SK-N-SH (cell line): ENCODE measurements around the gene C6orf141. TPM values are rescaled to one million over a fixed set of nuclear protein-coding genes. Genes with fewer than 3 reads are reported as not detected.

Experiments
- CTCF ChIA-PET: fragments of 300-600, 350-600 bp; formaldehyde crosslinking; extraction: SDS; loops from one replicate; lab custom pipeline; 2021; lab: Yijun Ruan, JAX
- POLR2A ChIA-PET: fragments of 350-600 bp; sonication (Branson Sonifier 250); formaldehyde crosslinking; extraction: SDS; loops from one replicate; lab custom pipeline; 2020; ENCODE audit warnings: antibody characterized with exemption, inconsistent platforms; lab: Yijun Ruan, JAX
- DNase-seq: peaks from one replicate; pipeline ENCODE4 v3.0.0; 2012
- H2AFZ ChIP-seq: fragments of 200-600 bp; sonication (generic); 2 replicates; pipeline ENCODE4 v1.8.1; 2016; ENCODE audit warnings: antibody characterized with exemption, mild to moderate bottlenecking, low read depth
- H3F3A ChIP-seq: fragments of 200-600 bp; sonication (generic); replicated peaks from 2 replicates; pipeline ENCODE3; 2016; ENCODE audit warnings: antibody characterized with exemption, mild to moderate bottlenecking; ENCODE audit not compliant: insufficient read depth
- H3K27ac ChIP-seq, 2 experiments: fragments of 200-500 bp in 1 of 2; fragments of 200-600 bp in 1 of 2; sonication (Bioruptor generic) in 1 of 2; sonication (generic), shearing (Covaris generic) in 1 of 2; 2 replicates each; pipeline versions ENCODE4 v1.5.1 to v1.6.1; 2014 to 2016; ENCODE audit warnings: low read depth in 2 of 2, inconsistent platforms in 1 of 2, low read length in 1 of 2, mild to moderate bottlenecking in 1 of 2, mixed read lengths in 1 of 2
- H3K27me3 ChIP-seq: fragments of 200-600 bp; sonication (generic), shearing (Covaris generic); 2 replicates; pipeline ENCODE4 v1.6.1; 2016; ENCODE audit warnings: mixed run types; ENCODE audit not compliant: insufficient read depth
- H3K36me3 ChIP-seq, 2 experiments: fragments of 200-500 bp in 1 of 2; fragments of 200-600 bp in 1 of 2; sonication (Bioruptor generic) in 1 of 2; sonication (generic) in 1 of 2; replicated peaks in 1 of 2; 2 replicates each; pipeline versions ENCODE3 to v1.5.1; 2014 to 2016; ENCODE audit warnings: low read length in 1 of 2, mild to moderate bottlenecking in 1 of 2; ENCODE audit not compliant: insufficient read depth in 2 of 2, control insufficient read depth in 1 of 2
- H3K4me1 ChIP-seq, 2 experiments: fragments of 200-500 bp in 1 of 2; fragments of 200-600 bp in 1 of 2; sonication (Bioruptor generic) in 1 of 2; sonication (generic), shearing (Covaris generic) in 1 of 2; 2 replicates each; pipeline versions ENCODE4 v1.5.1 to v1.6.1; 2014 to 2016; ENCODE audit warnings: low read depth in 1 of 2, low read length in 1 of 2, mixed run types in 1 of 2; ENCODE audit not compliant: insufficient read depth in 2 of 2, control insufficient read depth in 1 of 2
- H3K4me2 ChIP-seq: fragments of 200-600 bp; sonication (generic), shearing (Covaris generic); 2 replicates; pipeline ENCODE4 v1.6.1; 2017; ENCODE audit warnings: mixed run types
- H3K4me3 ChIP-seq, 2 experiments: fragments of 200-500 bp in 1 of 2; fragments of 200-600 bp in 1 of 2; sonication (Bioruptor generic) in 1 of 2; sonication (generic), shearing (Covaris generic) in 1 of 2; 2 replicates each; pipeline versions ENCODE4 v1.5.1 to v1.8.1; 2014 to 2016; ENCODE audit warnings: low read depth in 2 of 2, inconsistent platforms in 1 of 2, low read length in 1 of 2, mild to moderate bottlenecking in 1 of 2, mixed read lengths in 1 of 2, moderate library complexity in 1 of 2
- H3K79me2 ChIP-seq: fragments of 200-600 bp; sonication (generic); 2 replicates; pipeline ENCODE4 v1.8.1; 2017; ENCODE audit warnings: mild to moderate bottlenecking; ENCODE audit not compliant: insufficient read depth
- H3K9ac ChIP-seq: fragments of 200-600 bp; sonication (generic); 2 replicates; pipeline ENCODE4 v1.6.1; 2017; ENCODE audit warnings: mixed run types
- H3K9me2 ChIP-seq: fragments of 200-600 bp; sonication (generic); 2 replicates; pipeline ENCODE4 v1.6.1; 2017; ENCODE audit warnings: mixed run types
- H3K9me3 ChIP-seq: fragments of 200-600 bp; sonication (generic); 2 replicates; pipeline ENCODE4 v1.6.1; 2017; ENCODE audit warnings: mixed run types, mild to moderate bottlenecking, moderate library complexity
- H4K20me1 ChIP-seq: fragments of 200-600 bp; sonication (generic); 2 replicates; pipeline ENCODE4 v1.6.1; 2017; ENCODE audit warnings: mild to moderate bottlenecking, mixed run types; ENCODE audit not compliant: insufficient read depth
- FOXJ3 ChIP-seq: sonication (generic); formaldehyde crosslinking; IDR thresholded peaks from 2 replicates; pipeline ENCODE4 v1.5.1; 2020; ENCODE audit warnings: mild to moderate bottlenecking, missing genetic modification reagents
- IRF3 ChIP-seq: fragments of 150-350 bp; IDR thresholded peaks from 2 replicates; pipeline ENCODE4 v1.6.1; 2016; ENCODE audit warnings: mild to moderate bottlenecking, low read depth, low read length
- JUND ChIP-seq: IDR thresholded peaks from 2 replicates; pipeline ENCODE4 v1.4.0; 2012
- MEF2A ChIP-seq: IDR thresholded peaks from 2 replicates; pipeline ENCODE4 v1.4.0; 2012; ENCODE audit warnings: low read depth, borderline replicate concordance
- MXI1 ChIP-seq: IDR thresholded peaks from 2 replicates; pipeline ENCODE4 v1.6.1; 2012; ENCODE audit warnings: mild to moderate bottlenecking, low read depth, low read length, improper control_type of control experiment
- NFIC ChIP-seq: IDR thresholded peaks from 2 replicates; pipeline ENCODE4 v1.4.0; 2012; ENCODE audit warnings: borderline replicate concordance
- NRF1 ChIP-seq: IDR thresholded peaks from 2 replicates; pipeline ENCODE4 v1.6.1; 2012; ENCODE audit warnings: low read depth, mild to moderate bottlenecking, low read length
- RAD21 ChIP-seq: IDR thresholded peaks from 2 replicates; pipeline ENCODE4 v1.6.1; 2012; ENCODE audit warnings: mild to moderate bottlenecking, low read length
- RCOR1 ChIP-seq: fragments of 150-350 bp; IDR thresholded peaks from 2 replicates; pipeline ENCODE4 v1.6.1; 2017; ENCODE audit warnings: antibody characterized with exemption, low read length
- RFX5 ChIP-seq: IDR thresholded peaks from 2 replicates; pipeline ENCODE4 v1.6.1; 2012; ENCODE audit warnings: mild to moderate bottlenecking, improper control_type of control experiment, low read length
- RXRA ChIP-seq: IDR thresholded peaks from 2 replicates; pipeline ENCODE4 v1.4.0; 2012; ENCODE audit warnings: low read depth, mild to moderate bottlenecking, borderline replicate concordance
- SIN3A ChIP-seq: IDR thresholded peaks from 2 replicates; pipeline ENCODE4 v1.6.1; 2012; ENCODE audit warnings: low read depth, mild to moderate bottlenecking, low read length, moderate library complexity, borderline replicate concordance
- USF1 ChIP-seq: IDR thresholded peaks from 2 replicates; pipeline ENCODE4 v1.4.0; 2012; ENCODE audit warnings: low read depth, borderline replicate concordance
- YY1 ChIP-seq: IDR thresholded peaks from 2 replicates; pipeline ENCODE4 v1.4.0; 2012; ENCODE audit warnings: low read depth, mild to moderate bottlenecking
- WGBS: methylation state at CpG from one replicate; pipeline ENCODE4 v1.1.6; 2017; ENCODE audit warnings: low lambda C conversion rate; 5-methylcytosine and 5-hydroxymethylcytosine counted together
- polyA plus RNA-seq, 3 experiments: library from polyadenylated mRNA; depleted of rRNA; stranded (reverse); fragments of >200 nt; gene quantifications; 2 replicates each; pipeline ENCODE4 v1.2.3, GENCODE V29; 2012
- TF ChIP-seq, protein P1 (sequence below): IDR thresholded peaks from 2 replicates; pipeline ENCODE4 v1.6.1; 2012; ENCODE audit warnings: mild to moderate bottlenecking, low read depth, low read length, moderate library complexity
- TF ChIP-seq, protein P2 (sequence below): IDR thresholded peaks from 2 replicates; pipeline ENCODE4; 2012
- TF ChIP-seq, protein P3 (sequence below): IDR thresholded peaks from 2 replicates; pipeline ENCODE4 v1.4.0; 2012; ENCODE audit warnings: low read depth, borderline replicate concordance
- TF ChIP-seq, protein P4 (sequence below): fragments of 150-350 bp; IDR thresholded peaks from 2 replicates; pipeline ENCODE4 v1.6.1; 2017; ENCODE audit warnings: antibody characterized with exemption, low read length, low read depth, borderline replicate concordance

C6orf141 gene
- polyA plus RNA-seq, 1 of the 3 experiments (the other 2 are of a cell fraction), result not detected

- TF ChIP-seq, protein P1, sequence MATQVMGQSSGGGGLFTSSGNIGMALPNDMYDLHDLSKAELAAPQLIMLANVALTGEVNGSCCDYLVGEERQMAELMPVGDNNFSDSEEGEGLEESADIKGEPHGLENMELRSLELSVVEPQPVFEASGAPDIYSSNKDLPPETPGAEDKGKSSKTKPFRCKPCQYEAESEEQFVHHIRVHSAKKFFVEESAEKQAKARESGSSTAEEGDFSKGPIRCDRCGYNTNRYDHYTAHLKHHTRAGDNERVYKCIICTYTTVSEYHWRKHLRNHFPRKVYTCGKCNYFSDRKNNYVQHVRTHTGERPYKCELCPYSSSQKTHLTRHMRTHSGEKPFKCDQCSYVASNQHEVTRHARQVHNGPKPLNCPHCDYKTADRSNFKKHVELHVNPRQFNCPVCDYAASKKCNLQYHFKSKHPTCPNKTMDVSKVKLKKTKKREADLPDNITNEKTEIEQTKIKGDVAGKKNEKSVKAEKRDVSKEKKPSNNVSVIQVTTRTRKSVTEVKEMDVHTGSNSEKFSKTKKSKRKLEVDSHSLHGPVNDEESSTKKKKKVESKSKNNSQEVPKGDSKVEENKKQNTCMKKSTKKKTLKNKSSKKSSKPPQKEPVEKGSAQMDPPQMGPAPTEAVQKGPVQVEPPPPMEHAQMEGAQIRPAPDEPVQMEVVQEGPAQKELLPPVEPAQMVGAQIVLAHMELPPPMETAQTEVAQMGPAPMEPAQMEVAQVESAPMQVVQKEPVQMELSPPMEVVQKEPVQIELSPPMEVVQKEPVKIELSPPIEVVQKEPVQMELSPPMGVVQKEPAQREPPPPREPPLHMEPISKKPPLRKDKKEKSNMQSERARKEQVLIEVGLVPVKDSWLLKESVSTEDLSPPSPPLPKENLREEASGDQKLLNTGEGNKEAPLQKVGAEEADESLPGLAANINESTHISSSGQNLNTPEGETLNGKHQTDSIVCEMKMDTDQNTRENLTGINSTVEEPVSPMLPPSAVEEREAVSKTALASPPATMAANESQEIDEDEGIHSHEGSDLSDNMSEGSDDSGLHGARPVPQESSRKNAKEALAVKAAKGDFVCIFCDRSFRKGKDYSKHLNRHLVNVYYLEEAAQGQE, result no peak
- no peak for TF ChIP-seq USF1
- no peak for TF ChIP-seq RFX5
- no peak for TF ChIP-seq RXRA
- TF ChIP-seq, all 33 proteins: peak for 0
These were observed 20.2 kb upstream of the C6orf141 start (continued) for GRCh38 chr6:49530141-49530776.

- CTCF ChIA-PET, result interaction anchor here (0.6 to 3.5 kb wide), 31 partner anchors 8 to 1869 kb away, joined by 3 to 27 read pairs (median 4); partner anchors contain the start of gene C6orf141
- no peaks in the 10 kb centered on the region for H4K20me1 ChIP-seq
- H3K9ac ChIP-seq, result no peak overlapping the region
- no peaks in the 10 kb centered on the region for H3K36me3 ChIP-seq
- no peaks in the 10 kb centered on the region for H3K9me2 ChIP-seq
- no peaks in the 10 kb centered on the region for H3K79me2 ChIP-seq
- peak; percentile 32 for DNase-seq
- H3K4me1 ChIP-seq, result no peaks in the 10 kb centered on the region
- H3K9me3 ChIP-seq, result no peaks in the 10 kb centered on the region
- POLR2A ChIA-PET, result no interaction called here
- 2% methylated on average over 3 of the region's 3 CpGs for whole genome bisulfite sequencing
- peak overlapping the region in 1 of 2 experiments; percentile 21; a peak in 2 of 4 replicates for H3K4me3 ChIP-seq
- no peak overlapping the region for H2AFZ ChIP-seq
- H3K4me2 ChIP-seq, result peak overlapping the region; percentile 48
- H3K27me3 ChIP-seq, result peaks cover 7% of the 10 kb centered on the region; the same call in 1 of the 2 replicates
- H3K27ac ChIP-seq, result no peak overlapping the region
- H3F3A ChIP-seq, result no peaks in the 10 kb centered on the region
- TF ChIP-seq RFX5 (no peak), RXRA (no peak), IRF3 (no peak), SIN3A (no peak), MXI1 (no peak), FOXJ3 (no peak), RAD21 (peak; percentile 68), JUND (no peak), RCOR1 (no peak), MEF2A (no peak), NFIC (no peak), NRF1 (no peak), YY1 (no peak)
- TF ChIP-seq, protein P2, sequence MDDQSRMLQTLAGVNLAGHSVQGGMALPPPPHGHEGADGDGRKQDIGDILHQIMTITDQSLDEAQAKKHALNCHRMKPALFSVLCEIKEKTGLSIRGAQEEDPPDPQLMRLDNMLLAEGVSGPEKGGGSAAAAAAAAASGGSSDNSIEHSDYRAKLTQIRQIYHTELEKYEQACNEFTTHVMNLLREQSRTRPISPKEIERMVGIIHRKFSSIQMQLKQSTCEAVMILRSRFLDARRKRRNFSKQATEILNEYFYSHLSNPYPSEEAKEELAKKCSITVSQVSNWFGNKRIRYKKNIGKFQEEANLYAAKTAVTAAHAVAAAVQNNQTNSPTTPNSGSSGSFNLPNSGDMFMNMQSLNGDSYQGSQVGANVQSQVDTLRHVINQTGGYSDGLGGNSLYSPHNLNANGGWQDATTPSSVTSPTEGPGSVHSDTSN, result no peak
- TF ChIP-seq, protein P3, sequence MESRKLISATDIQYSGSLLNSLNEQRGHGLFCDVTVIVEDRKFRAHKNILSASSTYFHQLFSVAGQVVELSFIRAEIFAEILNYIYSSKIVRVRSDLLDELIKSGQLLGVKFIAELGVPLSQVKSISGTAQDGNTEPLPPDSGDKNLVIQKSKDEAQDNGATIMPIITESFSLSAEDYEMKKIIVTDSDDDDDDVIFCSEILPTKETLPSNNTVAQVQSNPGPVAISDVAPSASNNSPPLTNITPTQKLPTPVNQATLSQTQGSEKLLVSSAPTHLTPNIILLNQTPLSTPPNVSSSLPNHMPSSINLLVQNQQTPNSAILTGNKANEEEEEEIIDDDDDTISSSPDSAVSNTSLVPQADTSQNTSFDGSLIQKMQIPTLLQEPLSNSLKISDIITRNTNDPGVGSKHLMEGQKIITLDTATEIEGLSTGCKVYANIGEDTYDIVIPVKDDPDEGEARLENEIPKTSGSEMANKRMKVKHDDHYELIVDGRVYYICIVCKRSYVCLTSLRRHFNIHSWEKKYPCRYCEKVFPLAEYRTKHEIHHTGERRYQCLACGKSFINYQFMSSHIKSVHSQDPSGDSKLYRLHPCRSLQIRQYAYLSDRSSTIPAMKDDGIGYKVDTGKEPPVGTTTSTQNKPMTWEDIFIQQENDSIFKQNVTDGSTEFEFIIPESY, result no peak
- TF ChIP-seq, protein P4, sequence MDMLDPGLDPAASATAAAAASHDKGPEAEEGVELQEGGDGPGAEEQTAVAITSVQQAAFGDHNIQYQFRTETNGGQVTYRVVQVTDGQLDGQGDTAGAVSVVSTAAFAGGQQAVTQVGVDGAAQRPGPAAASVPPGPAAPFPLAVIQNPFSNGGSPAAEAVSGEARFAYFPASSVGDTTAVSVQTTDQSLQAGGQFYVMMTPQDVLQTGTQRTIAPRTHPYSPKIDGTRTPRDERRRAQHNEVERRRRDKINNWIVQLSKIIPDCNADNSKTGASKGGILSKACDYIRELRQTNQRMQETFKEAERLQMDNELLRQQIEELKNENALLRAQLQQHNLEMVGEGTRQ, result no peak
These were observed 18.5 kb upstream of the C6orf141 start for GRCh38 chr6:49531774-49532569.
